Measurements from ENCODE around the gene DPPA4.

Gene DPPA4

GRCh38 chr3:109346099-109346498 is 8.8 kb upstream of the DPPA4 start:
- DNase-seq, result no peak
- in situ Hi-C loops (cut with HindIII; ENCODE audit: low pct_ligation_motif_present, low pct_unique_long_range_greater_than_20kb, low sequenced_read_pairs), result no loop called here

- in situ Hi-C loops (cut with HindIII; ENCODE audit: low pct_ligation_motif_present, low pct_unique_long_range_greater_than_20kb, low sequenced_read_pairs), result no loop called here
- DNase-seq, result no peak
Observed at GRCh38 chr3:109339714-109340648, 2.6 kb upstream of the DPPA4 start.

GRCh38 chr3:109339197-109339596 is 1.9 kb upstream of the DPPA4 start:
- no peak for DNase-seq
- in situ Hi-C loops (cut with HindIII; ENCODE audit: low pct_ligation_motif_present, low pct_unique_long_range_greater_than_20kb, low sequenced_read_pairs), result no loop called here

GRCh38 chr3:109338322-109338721 is 976 bp upstream of the DPPA4 start:
- DNase-seq, result no peak
- in situ Hi-C loops (cut with HindIII; ENCODE audit: low pct_ligation_motif_present, low pct_unique_long_range_greater_than_20kb, low sequenced_read_pairs), result no loop called here

GRCh38 chr3:109336291-109336861 is 970 bp downstream of the DPPA4 start:
- in situ Hi-C loops (cut with HindIII; ENCODE audit: low pct_ligation_motif_present, low pct_unique_long_range_greater_than_20kb, low sequenced_read_pairs), result no loop called here
- no peak for DNase-seq

GRCh38 chr3:109334572-109334971 is 2.8 kb downstream of the DPPA4 start:
- in situ Hi-C loops (cut with HindIII; ENCODE audit: low pct_ligation_motif_present, low pct_unique_long_range_greater_than_20kb, low sequenced_read_pairs), result no loop called here
- no peak for DNase-seq

DNA sequence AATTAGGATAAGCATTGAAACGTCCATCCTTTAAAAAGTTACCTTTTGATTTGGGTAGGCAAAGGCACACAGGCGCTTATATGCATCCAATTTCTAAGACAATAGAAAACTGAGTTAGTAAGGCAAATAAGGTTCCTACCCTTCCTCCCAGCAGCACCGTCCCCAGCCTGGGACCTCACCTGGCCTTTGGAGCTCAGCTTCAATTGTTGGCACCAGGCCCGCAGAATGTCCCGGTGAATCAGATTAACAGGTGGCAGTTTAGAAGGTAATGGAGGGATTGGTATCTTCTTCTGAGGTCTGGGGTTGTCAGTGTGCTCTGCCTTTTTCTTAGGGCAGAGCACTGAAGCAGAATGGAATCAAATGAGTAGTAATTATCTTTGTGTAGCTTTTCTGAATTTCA is 5.7 kb downstream of the DPPA4 start:
- in situ Hi-C loops (cut with HindIII; ENCODE audit: low pct_ligation_motif_present, low pct_unique_long_range_greater_than_20kb, low sequenced_read_pairs), result no loop called here
- no peak for DNase-seq

DNA sequence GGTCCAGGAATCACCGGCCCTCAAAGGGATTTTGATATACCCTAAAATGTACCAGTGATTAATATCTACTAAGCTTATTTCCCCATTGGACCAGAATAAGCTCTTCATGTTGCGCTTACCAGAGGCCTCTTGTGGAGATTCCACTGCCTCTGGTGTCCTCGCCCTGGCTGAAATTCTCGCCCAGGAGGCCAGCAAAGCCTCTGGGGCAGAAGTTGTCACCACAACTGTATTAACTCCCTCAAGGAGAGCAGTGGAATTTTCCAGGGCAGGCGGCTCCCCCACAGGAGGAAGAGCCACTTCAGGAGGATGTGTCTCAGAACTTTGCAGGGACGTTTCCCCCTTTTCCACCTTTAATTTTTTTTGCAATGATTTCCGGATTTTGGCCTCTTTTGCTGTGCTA is 6.9 kb downstream of the DPPA4 start:
- no peak for DNase-seq
- in situ Hi-C loops (cut with HindIII; ENCODE audit: low pct_ligation_motif_present, low pct_unique_long_range_greater_than_20kb, low sequenced_read_pairs), result no loop called here

DNA sequence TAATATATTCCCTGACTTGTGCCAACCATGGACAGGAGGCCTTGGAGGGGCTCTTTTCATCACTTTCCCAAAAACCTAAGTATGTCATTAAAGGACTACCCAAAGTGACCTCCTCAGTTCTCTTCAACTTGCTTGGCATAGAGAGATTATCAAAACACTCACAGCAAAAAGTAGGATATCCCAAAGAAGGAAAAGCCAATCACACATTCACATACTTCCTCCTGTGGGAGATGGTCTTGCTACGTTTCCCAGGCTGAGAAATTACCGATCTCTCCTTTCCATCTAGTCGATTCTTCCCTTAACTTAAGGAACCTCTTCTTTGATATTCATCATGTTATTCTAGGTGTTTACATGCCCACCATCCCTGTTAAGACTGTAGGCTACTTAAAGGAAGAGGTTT is 9.1 kb downstream of the DPPA4 start:
- in situ Hi-C loops (cut with HindIII; ENCODE audit: low pct_ligation_motif_present, low pct_unique_long_range_greater_than_20kb, low sequenced_read_pairs), result no loop called here

GRCh38 chr3:109325657-109326056 is 11.7 kb downstream of the DPPA4 start:
- no peak for DNase-seq
- in situ Hi-C loops (cut with HindIII; ENCODE audit: low pct_ligation_motif_present, low pct_unique_long_range_greater_than_20kb, low sequenced_read_pairs), result no loop called here

More for the DNA sequence above, 9.1 kb downstream of the DPPA4 start:
- DNase-seq, result no peak

DNA sequence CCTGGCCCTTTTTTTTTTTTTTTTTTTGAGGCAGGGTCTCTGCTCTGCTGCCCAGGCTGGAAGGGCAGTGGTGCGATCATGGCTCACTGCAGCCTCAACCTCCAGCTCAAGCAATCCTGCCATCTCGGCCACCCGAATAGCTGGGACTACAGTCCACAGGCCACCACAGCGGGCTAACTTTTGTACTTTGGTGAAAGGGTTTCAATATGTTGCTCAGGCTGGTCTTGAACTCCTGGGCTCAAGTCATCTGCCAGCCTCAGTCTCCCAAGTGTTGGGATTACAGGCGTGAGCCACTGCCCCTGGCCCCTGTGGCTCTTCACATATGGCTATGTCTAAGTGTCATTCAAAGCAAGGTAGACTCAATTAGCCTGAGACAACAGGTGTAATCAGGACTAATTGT is 12.2 kb downstream of the DPPA4 start:
- no peak for DNase-seq
- in situ Hi-C loops (cut with HindIII; ENCODE audit: low pct_ligation_motif_present, low pct_unique_long_range_greater_than_20kb, low sequenced_read_pairs), result no loop called here

- DNase-seq, result no peak
- in situ Hi-C loops (cut with HindIII; ENCODE audit: low pct_ligation_motif_present, low pct_unique_long_range_greater_than_20kb, low sequenced_read_pairs), result no loop called here
Observed at GRCh38 chr3:109316162-109316730, 21.1 kb downstream of the DPPA4 start, which contains the start of gene DPPA2. TSS of gene DPPA2 (minus strand) at chr3:109316517. CDS start at chr3:109314542, 1,975 bp downstream.

- in situ Hi-C loops (cut with HindIII; ENCODE audit: low pct_ligation_motif_present, low pct_unique_long_range_greater_than_20kb, low sequenced_read_pairs), result no loop called here
- DNase-seq, result no peak
Observed at GRCh38 chr3:109313061-109313460, 24.3 kb downstream of the DPPA4 start.

DNA sequence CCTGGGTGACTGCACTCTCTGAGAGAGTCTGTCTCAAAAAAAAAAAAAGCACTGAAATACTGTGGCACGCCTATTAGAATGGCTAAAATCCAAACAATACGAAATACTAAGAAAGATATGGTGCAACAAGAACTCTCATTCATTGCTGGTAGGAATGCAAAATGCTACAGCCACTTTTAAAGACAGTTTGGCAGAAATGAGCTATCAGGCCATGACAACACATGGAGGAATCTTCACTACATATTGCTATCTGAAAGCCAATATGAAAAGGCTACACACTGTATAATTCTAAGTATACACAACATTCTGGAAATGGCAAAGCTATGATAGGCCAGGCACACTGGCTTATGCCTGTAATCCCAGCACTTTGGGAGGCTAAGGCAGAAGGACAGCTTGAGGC is 39.9 kb downstream of the DPPA4 start:
- in situ Hi-C loops (cut with HindIII; ENCODE audit: low pct_ligation_motif_present, low pct_unique_long_range_greater_than_20kb, low sequenced_read_pairs), result no loop called here
- no peak for DNase-seq

- no peak for DNase-seq
- in situ Hi-C loops (cut with HindIII; ENCODE audit: low pct_ligation_motif_present, low pct_unique_long_range_greater_than_20kb, low sequenced_read_pairs), result no loop called here
Observed at GRCh38 chr3:109284071-109284470, 53.3 kb downstream of the DPPA4 start.

- in situ Hi-C loops (cut with HindIII; ENCODE audit: low pct_ligation_motif_present, low pct_unique_long_range_greater_than_20kb, low sequenced_read_pairs), result no loop called here
- no peak for DNase-seq
Observed at GRCh38 chr3:109278546-109278945, 58.8 kb downstream of the DPPA4 start.

DNA sequence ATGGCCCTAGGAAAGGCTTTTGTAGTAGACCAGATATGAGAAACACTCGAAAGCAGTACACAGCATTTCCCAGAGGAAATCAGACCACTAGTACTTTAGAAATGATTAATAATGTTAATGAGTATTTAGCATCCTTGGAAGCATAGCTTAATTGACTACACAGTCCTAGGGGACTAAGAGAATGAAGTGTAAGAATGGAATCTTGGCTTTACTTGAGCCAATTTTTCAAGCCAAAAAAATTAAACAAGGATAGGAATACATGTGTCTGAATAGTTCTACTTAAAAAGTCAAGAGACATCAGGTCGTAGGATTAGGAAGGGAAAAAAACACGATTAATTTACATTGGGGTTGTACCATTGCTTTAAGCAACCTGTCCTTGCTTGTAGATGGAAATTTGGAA is 59.2 kb downstream of the DPPA4 start:
- no peak for DNase-seq
- in situ Hi-C loops (cut with HindIII; ENCODE audit: low pct_ligation_motif_present, low pct_unique_long_range_greater_than_20kb, low sequenced_read_pairs), result no loop called here

Measured in ACHN (cell line).